GM12864 (cell line): Measurements from ENCODE around the gene CALCR.

ENCODE experiments used
- DNase-seq: peaks from one replicate; pipeline ENCODE4 v3.0.0-alpha.2; 2011; ENCODE audit warnings: low read depth
- H3K4me3 ChIP-seq: 2 replicates; pipeline ENCODE4 v1.5.1; 2011; ENCODE audit warnings: mild to moderate bottlenecking, low read depth, low read length, control low read depth
- TF ChIP-seq, protein P1 (sequence below): IDR thresholded peaks from 2 replicates; pipeline ENCODE4 v1.5.1; 2011; ENCODE audit warnings: low read depth, mild to moderate bottlenecking, moderate library complexity, low read length, control low read depth, inconsistent platforms; ENCODE audit errors: missing control alignments

Gene CALCR

GRCh38 chr7:93476491-93477344 lies 97.8 kb downstream of the CALCR start:
- no peak overlapping the region for H3K4me3 ChIP-seq
- no peak for DNase-seq
- TF ChIP-seq, protein P1, sequence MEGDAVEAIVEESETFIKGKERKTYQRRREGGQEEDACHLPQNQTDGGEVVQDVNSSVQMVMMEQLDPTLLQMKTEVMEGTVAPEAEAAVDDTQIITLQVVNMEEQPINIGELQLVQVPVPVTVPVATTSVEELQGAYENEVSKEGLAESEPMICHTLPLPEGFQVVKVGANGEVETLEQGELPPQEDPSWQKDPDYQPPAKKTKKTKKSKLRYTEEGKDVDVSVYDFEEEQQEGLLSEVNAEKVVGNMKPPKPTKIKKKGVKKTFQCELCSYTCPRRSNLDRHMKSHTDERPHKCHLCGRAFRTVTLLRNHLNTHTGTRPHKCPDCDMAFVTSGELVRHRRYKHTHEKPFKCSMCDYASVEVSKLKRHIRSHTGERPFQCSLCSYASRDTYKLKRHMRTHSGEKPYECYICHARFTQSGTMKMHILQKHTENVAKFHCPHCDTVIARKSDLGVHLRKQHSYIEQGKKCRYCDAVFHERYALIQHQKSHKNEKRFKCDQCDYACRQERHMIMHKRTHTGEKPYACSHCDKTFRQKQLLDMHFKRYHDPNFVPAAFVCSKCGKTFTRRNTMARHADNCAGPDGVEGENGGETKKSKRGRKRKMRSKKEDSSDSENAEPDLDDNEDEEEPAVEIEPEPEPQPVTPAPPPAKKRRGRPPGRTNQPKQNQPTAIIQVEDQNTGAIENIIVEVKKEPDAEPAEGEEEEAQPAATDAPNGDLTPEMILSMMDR = no peak

DNA sequence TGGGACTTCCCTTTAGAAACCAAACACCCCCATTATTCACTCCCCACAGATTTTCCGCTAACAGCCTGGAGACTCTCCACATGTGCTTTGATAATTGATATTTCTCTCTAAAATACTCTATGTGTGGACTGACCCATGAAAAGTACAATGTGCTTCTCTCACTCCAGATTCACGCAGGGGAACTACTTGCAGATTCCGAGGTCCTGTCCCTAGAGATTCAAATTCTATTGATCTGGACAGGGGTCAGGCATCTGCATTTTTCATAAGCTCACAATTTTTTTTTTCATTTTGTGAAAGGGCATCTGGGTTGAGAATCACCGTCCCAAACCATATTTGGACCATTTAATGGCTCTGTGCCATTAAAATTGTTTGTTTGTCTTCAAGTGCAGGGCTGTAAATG lies 98.7 kb downstream of the CALCR start:
- TF ChIP-seq, protein P1 = no peak
- no peak for DNase-seq
- no peak overlapping the region for H3K4me3 ChIP-seq

- TF ChIP-seq, protein P1 = no peak
- H3K4me3 ChIP-seq = no peak overlapping the region
- DNase-seq = no peak
Measured at GRCh38 chr7:93471456-93471855, 103.1 kb downstream of the CALCR start.

DNA sequence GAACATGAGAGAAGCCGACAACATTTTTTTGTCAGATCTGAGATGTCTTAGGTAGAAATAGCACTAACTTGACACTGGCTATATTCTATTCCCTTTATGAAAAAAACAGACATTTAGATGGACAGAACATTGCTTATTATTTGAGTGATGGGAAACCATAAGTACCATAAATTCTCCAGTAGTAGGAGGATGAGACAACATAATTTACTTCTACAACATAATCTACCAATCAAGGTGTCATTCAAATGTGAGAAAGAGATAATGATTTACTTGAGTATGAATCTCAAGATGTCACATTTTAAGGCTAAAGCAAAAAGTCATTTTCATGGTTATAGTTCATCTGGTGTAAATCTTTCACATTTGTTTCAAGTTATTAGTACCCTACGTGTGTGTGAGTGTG lies 110.8 kb downstream of the CALCR start:
- TF ChIP-seq, protein P1 = no peak
- DNase-seq = no peak
- no peak overlapping the region for H3K4me3 ChIP-seq

- DNase-seq = no peak
- TF ChIP-seq, protein P1 = no peak
- H3K4me3 ChIP-seq = no peak overlapping the region
Measured at GRCh38 chr7:93461350-93461749, 113.2 kb downstream of the CALCR start.

GRCh38 chr7:93453262-93453661 lies 121.3 kb downstream of the CALCR start:
- no peak overlapping the region for H3K4me3 ChIP-seq
- TF ChIP-seq, protein P1 = no peak
- no peak for DNase-seq

- no peak for DNase-seq
- TF ChIP-seq, protein P1 = no peak
- H3K4me3 ChIP-seq = no peak overlapping the region
Measured at GRCh38 chr7:93448176-93448575, 126.3 kb downstream of the CALCR start.
